ENCODE results near the gene PARP1. TPM values are rescaled to one million over a fixed set of nuclear protein-coding genes. Genes with fewer than 3 reads are reported as not detected.

Gene PARP1
- total RNA-seq, 1 donor from 2014 or later, result 168 TPM

DNA sequence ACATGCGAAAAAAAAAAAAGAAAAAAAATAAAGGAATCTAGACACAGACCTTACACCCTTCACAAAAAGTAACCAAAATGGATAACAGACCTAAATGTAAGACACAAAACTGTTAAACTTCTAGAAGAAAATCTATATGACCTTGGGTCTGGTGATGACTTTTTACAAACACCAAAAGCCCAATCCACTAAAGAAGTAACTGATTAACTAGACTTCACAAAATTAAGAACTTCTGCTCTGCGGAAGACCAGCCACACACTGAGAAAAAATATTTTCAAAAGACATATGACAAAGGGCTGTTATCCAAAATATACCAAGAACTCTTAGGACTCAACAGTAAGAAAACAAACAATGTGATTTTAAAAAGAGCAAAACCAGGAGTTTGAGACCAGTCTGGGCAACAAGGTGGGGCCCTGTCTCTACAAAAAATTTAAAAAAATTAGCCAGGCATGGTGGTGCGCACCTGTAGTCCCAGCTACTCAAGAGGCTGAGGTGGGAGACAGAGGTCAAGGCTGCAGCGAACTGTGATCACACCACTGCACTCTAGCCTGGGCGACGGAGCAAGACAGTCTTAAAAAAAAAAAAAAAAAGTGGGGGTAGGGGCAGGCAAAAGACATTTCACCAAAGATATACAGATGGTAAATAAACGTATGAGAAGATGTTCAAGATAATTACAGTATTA is 9.8 kb downstream of the PARP1 start:
- H3K36me3 Mint-ChIP-seq (ENCODE audit: unreplicated experiment), result no peaks in the 10 kb centered on the region
- no peak overlapping the region for H3K27ac Mint-ChIP-seq (ENCODE audit: unreplicated experiment)
- no peak for TF ChIP-seq CTCF (IDR thresholded peaks at IDR 0.05; ENCODE audit: partially characterized antibody, unreplicated experiment)
- H3K4me1 Mint-ChIP-seq (ENCODE audit: low read depth, unreplicated experiment), result peaks cover 28% of the 10 kb centered on the region
- H3K4me3 Mint-ChIP-seq (ENCODE audit: unreplicated experiment), result no peak overlapping the region
- no peaks in the 10 kb centered on the region for H3K9me3 Mint-ChIP-seq (ENCODE audit: unreplicated experiment)
- no peaks in the 10 kb centered on the region for H3K27me3 Mint-ChIP-seq (ENCODE audit: unreplicated experiment)
- no peak for DNase-seq

GRCh38 chr1:226397011-226397926 is 10.6 kb downstream of the PARP1 start:
- no peak overlapping the region for H3K27ac Mint-ChIP-seq (ENCODE audit: unreplicated experiment)
- DNase-seq, result no peak
- H3K9me3 Mint-ChIP-seq (ENCODE audit: unreplicated experiment), result no peaks in the 10 kb centered on the region

GRCh38 chr1:226395753-226396152 is 12.1 kb downstream of the PARP1 start:
- TF ChIP-seq CTCF (IDR thresholded peaks at IDR 0.05; ENCODE audit: partially characterized antibody, unreplicated experiment), result no peak
- Mint-ChIP-seq H3K36me3 (ENCODE audit: unreplicated experiment) (no peaks in the 10 kb centered on the region), H3K4me3 (ENCODE audit: unreplicated experiment) (no peak overlapping the region), H3K4me1 (ENCODE audit: low read depth, unreplicated experiment) (peaks cover 25% of the 10 kb centered on the region), H3K27me3 (ENCODE audit: unreplicated experiment) (peaks cover 2% of the 10 kb centered on the region), H3K27ac (ENCODE audit: unreplicated experiment) (peak overlapping the region; percentile 38), H3K9me3 (ENCODE audit: unreplicated experiment) (no peaks in the 10 kb centered on the region)
- no peak for DNase-seq

More at GRCh38 chr1:226397011-226397926, 10.6 kb downstream of the PARP1 start:
- no peak for TF ChIP-seq CTCF (IDR thresholded peaks at IDR 0.05; ENCODE audit: partially characterized antibody, unreplicated experiment)
- Mint-ChIP-seq H3K4me1 (ENCODE audit: low read depth, unreplicated experiment) (peaks cover 26% of the 10 kb centered on the region), H3K4me3 (ENCODE audit: unreplicated experiment) (no peak overlapping the region), H3K36me3 (ENCODE audit: unreplicated experiment) (no peaks in the 10 kb centered on the region), H3K27me3 (ENCODE audit: unreplicated experiment) (no peaks in the 10 kb centered on the region)

DNA sequence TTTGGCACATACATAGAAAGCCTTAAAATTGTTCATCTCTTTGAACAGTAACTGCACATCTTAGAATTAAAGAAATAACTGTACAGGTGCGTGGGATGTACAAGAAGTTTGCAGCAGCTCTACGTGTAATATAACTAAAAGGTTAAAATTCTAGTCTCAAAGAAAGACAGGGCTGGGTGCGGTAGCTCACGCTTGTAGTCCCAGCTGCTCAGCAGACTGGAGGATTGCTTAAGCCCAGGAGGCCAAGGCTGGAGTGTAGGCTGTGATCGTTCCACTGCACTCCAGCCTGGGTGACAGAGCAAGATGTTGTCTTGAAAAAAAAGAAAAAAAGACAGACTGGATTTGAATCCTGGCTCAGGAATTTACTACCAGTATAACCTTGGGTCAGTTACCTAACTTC is 13.4 kb downstream of the PARP1 start:
- H3K4me1 Mint-ChIP-seq (ENCODE audit: low read depth, unreplicated experiment), result peaks cover 25% of the 10 kb centered on the region
- H3K27me3 Mint-ChIP-seq (ENCODE audit: unreplicated experiment), result peaks cover 2% of the 10 kb centered on the region
- no peaks in the 10 kb centered on the region for H3K36me3 Mint-ChIP-seq (ENCODE audit: unreplicated experiment)
- H3K27ac Mint-ChIP-seq (ENCODE audit: unreplicated experiment), result no peak overlapping the region
- no peak for TF ChIP-seq CTCF (IDR thresholded peaks at IDR 0.05; ENCODE audit: partially characterized antibody, unreplicated experiment)
- no peak overlapping the region for H3K4me3 Mint-ChIP-seq (ENCODE audit: unreplicated experiment)
- DNase-seq, result no peak
- H3K9me3 Mint-ChIP-seq (ENCODE audit: unreplicated experiment), result no peaks in the 10 kb centered on the region

DNA sequence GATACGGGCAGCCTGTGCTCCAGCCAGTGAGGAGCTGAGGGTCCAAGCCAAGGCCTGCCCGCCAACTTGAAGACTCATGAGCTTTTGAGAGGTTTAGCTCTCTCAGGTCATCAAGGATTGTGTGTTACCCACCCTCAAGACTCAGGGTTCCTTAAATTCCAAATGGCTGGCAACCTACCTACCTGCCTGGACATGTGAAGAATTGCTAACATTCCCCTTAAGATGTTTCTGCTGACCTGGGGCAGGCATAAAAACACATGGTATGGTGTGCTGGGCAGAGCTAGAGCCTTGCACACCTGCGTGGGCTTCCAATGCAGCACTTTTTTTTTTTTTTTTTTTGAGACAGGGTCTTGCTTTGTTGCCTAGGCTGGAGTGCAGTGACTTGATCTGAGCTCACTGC is 17.2 kb downstream of the PARP1 start:
- DNase-seq, result no peak
- Mint-ChIP-seq H3K9me3 (ENCODE audit: unreplicated experiment) (no peaks in the 10 kb centered on the region), H3K27me3 (ENCODE audit: unreplicated experiment) (peaks cover 9% of the 10 kb centered on the region), H3K4me3 (ENCODE audit: unreplicated experiment) (no peak overlapping the region), H3K4me1 (ENCODE audit: low read depth, unreplicated experiment) (peaks cover 22% of the 10 kb centered on the region), H3K36me3 (ENCODE audit: unreplicated experiment) (peaks cover 4% of the 10 kb centered on the region), H3K27ac (ENCODE audit: unreplicated experiment) (no peak overlapping the region)
- TF ChIP-seq CTCF (IDR thresholded peaks at IDR 0.05; ENCODE audit: partially characterized antibody, unreplicated experiment), result no peak
